IMR-90 (cell line): Measurements from ENCODE around the gene FKBP1B. TPM values are rescaled to one million over a fixed set of nuclear protein-coding genes. Genes with fewer than 3 reads are reported as not detected.

Source experiments
- ATAC-seq: fragments of 200-7000 bp; cut with Tn5 transposase; 2 replicates; pipeline ENCODE4 v1.9.1; 2020; ENCODE audit warnings: low read depth, mild to moderate bottlenecking, moderate library complexity
- BruUV-seq: library from RNA; stranded (reverse); fragments of 400-500 nt; replicated peaks from 2 replicates; lab custom pipeline; 2021; lab: Mats Ljungman, UMichigan
- CTCF ChIA-PET: fragments of 300-600 bp; formaldehyde crosslinking; extraction: SDS; loops from one replicate; lab custom pipeline; 2021; ENCODE audit warnings: antibody characterized with exemption; lab: Yijun Ruan, JAX
- POLR2A ChIA-PET: fragments of 300-600 bp; sonication (Branson Sonifier 250); formaldehyde crosslinking; loops from one replicate; lab custom pipeline; 2022; ENCODE audit warnings: antibody characterized with exemption; ENCODE audit not compliant: unreplicated experiment; lab: Charles Lee
- DNase-seq: peaks from one replicate; pipeline ENCODE4 v3.0.0; 2013
- H2AFZ ChIP-seq: replicated peaks from 2 replicates; pipeline ENCODE3; 2013; ENCODE audit warnings: low read length, mild to moderate bottlenecking; ENCODE audit not compliant: poor library complexity
- H2AK5ac ChIP-seq: 2 replicates; pipeline ENCODE4 v1.6.1; 2013; ENCODE audit warnings: low read depth, low read length, inconsistent platforms
- H2AK9ac ChIP-seq: replicated peaks from 2 replicates; pipeline ENCODE3; 2013; ENCODE audit warnings: mild to moderate bottlenecking, low read depth, low read length, moderate library complexity; ENCODE audit not compliant: poor library complexity
- H2BK120ac ChIP-seq: 2 replicates; pipeline ENCODE4 v1.6.1; 2013; ENCODE audit warnings: low read depth, low read length, inconsistent platforms
- H2BK15ac ChIP-seq: 3 replicates; pipeline ENCODE4 v1.6.1; 2013; ENCODE audit warnings: low read depth, low read length, inconsistent platforms
- H2BK20ac ChIP-seq: 2 replicates; pipeline ENCODE4 v1.6.1; 2013; ENCODE audit warnings: low read depth, mild to moderate bottlenecking, inconsistent platforms, low read length, moderate library complexity
- H2BK5ac ChIP-seq: 2 replicates; pipeline ENCODE4 v1.6.1; 2013; ENCODE audit warnings: mild to moderate bottlenecking, low read depth, low read length, inconsistent platforms; ENCODE audit not compliant: poor library complexity, severe bottlenecking
- H3K14ac ChIP-seq: replicated peaks from 2 replicates; pipeline ENCODE4 v1.6.1; 2013; ENCODE audit warnings: low read depth, low read length, inconsistent platforms
- H3K18ac ChIP-seq: 2 replicates; pipeline ENCODE4 v1.6.1; 2013; ENCODE audit warnings: low read depth, low read length, control low read depth
- H3K23ac ChIP-seq: 2 replicates; pipeline ENCODE4 v1.6.1; 2013; ENCODE audit warnings: low read depth, low read length, inconsistent platforms
- H3K27ac ChIP-seq: 2 replicates; pipeline ENCODE4 v1.5.1; 2013; ENCODE audit warnings: mild to moderate bottlenecking, control low read depth, low read length; ENCODE audit not compliant: insufficient read depth
- H3K27me3 ChIP-seq: 2 replicates; pipeline ENCODE4 v1.6.1; 2013; ENCODE audit warnings: low read length; ENCODE audit not compliant: control insufficient read depth, insufficient read depth
- H3K36me3 ChIP-seq: 2 replicates; pipeline ENCODE4 v1.6.1; 2013; ENCODE audit warnings: low read length, mixed read lengths; ENCODE audit not compliant: control insufficient read depth, insufficient read depth
- H3K4ac ChIP-seq: 2 replicates; pipeline ENCODE4 v1.6.1; 2013; ENCODE audit warnings: low read depth, low read length, inconsistent platforms
- H3K4me1 ChIP-seq: 2 replicates; pipeline ENCODE4 v1.6.1; 2013; ENCODE audit warnings: low read length, mixed read lengths; ENCODE audit not compliant: control insufficient read depth, insufficient read depth
- H3K4me2 ChIP-seq: 2 replicates; pipeline ENCODE4 v1.6.1; 2013; ENCODE audit warnings: low read depth, mild to moderate bottlenecking, control low read depth, low read length, moderate library complexity
- H3K4me3 ChIP-seq: 2 replicates; pipeline ENCODE4 v1.5.1; 2013; ENCODE audit warnings: low read depth, mild to moderate bottlenecking, control low read depth, low read length, moderate library complexity; ENCODE audit not compliant: insufficient read depth
- H3K56ac ChIP-seq: 2 replicates; pipeline ENCODE4 v1.6.1; 2013; ENCODE audit warnings: low read length, inconsistent platforms; ENCODE audit not compliant: insufficient read depth; ENCODE audit errors: extremely low read depth
- H3K79me1 ChIP-seq, 2 experiments: 2 replicates each; pipeline ENCODE4 v1.6.1; 2013; ENCODE audit warnings: low read length in 2 of 2, inconsistent platforms in 1 of 2, low read depth in 1 of 2
- H3K9ac ChIP-seq: 2 replicates; pipeline ENCODE4 v1.6.1; 2013; ENCODE audit warnings: low read depth, low read length, control low read depth
- H3K9me1 ChIP-seq: 2 replicates; pipeline ENCODE4 v1.6.1; 2013; ENCODE audit warnings: low read length, inconsistent platforms; ENCODE audit not compliant: insufficient read depth
- H3K9me3 ChIP-seq: 2 replicates; pipeline ENCODE4 v1.6.1; 2013; ENCODE audit warnings: low read length; ENCODE audit not compliant: control insufficient read depth, insufficient read depth
- H4K20me1 ChIP-seq: 2 replicates; pipeline ENCODE4 v1.6.1; 2013; ENCODE audit warnings: low read length, inconsistent platforms; ENCODE audit not compliant: insufficient read depth
- H4K5ac ChIP-seq: 2 replicates; pipeline ENCODE4 v1.6.1; 2013; ENCODE audit warnings: mild to moderate bottlenecking, low read depth, low read length, control low read depth
- H4K8ac ChIP-seq, 2 experiments: 2 replicates each; pipeline ENCODE4 v1.6.1; 2013; ENCODE audit warnings: low read depth in 2 of 2, low read length in 2 of 2, control low read depth in 1 of 2, inconsistent platforms in 1 of 2
- H4K91ac ChIP-seq: 2 replicates; pipeline ENCODE4 v1.6.1; 2013; ENCODE audit warnings: low read depth, low read length, inconsistent platforms; ENCODE audit not compliant: insufficient read depth
- BHLHE40 ChIP-seq: fragments of 150-350 bp; IDR thresholded peaks from 2 replicates; pipeline ENCODE4 v1.6.1; 2016; ENCODE audit warnings: mild to moderate bottlenecking, low read depth, low read length
- CEBPB ChIP-seq: IDR thresholded peaks from 2 replicates; pipeline ENCODE4 v1.6.1; 2012; ENCODE audit warnings: low read depth, low read length, improper control_type of control experiment
- CHD1 ChIP-seq: IDR thresholded peaks from 2 replicates; pipeline ENCODE4 v1.6.1; 2012; ENCODE audit warnings: low read depth, low read length, improper control_type of control experiment
- CTCF ChIP-seq: conservative IDR thresholded peaks from 2 replicates; pipeline ENCODE4 v1.5.1; 2012; ENCODE audit warnings: mild to moderate bottlenecking, low read depth, low read length, improper control_type of control experiment
- FOS ChIP-seq: fragments of 150-350 bp; IDR thresholded peaks from 2 replicates; pipeline ENCODE4 v1.6.1; 2016; ENCODE audit warnings: low read depth, low read length
- MAFK ChIP-seq: IDR thresholded peaks from 2 replicates; pipeline ENCODE4 v1.6.1; 2012; ENCODE audit warnings: low read depth, low read length, improper control_type of control experiment
- MAZ ChIP-seq: IDR thresholded peaks from 2 replicates; pipeline ENCODE4 v1.6.1; 2012; ENCODE audit warnings: low read depth, mild to moderate bottlenecking, low read length, improper control_type of control experiment, moderate library complexity, borderline replicate concordance
- MXI1 ChIP-seq: IDR thresholded peaks from 2 replicates; pipeline ENCODE4 v1.6.1; 2012; ENCODE audit warnings: low read depth, mild to moderate bottlenecking, low read length, moderate library complexity, borderline replicate concordance
- NFE2L2 ChIP-seq: fragments of 150-350 bp; IDR thresholded peaks from 2 replicates; pipeline ENCODE4 v1.6.1; 2016; ENCODE audit warnings: low read depth, mild to moderate bottlenecking, low read length
- POLR2A ChIP-seq: IDR thresholded peaks from 2 replicates; pipeline ENCODE4 v1.6.1; 2012; ENCODE audit warnings: mild to moderate bottlenecking, low read depth, low read length
- RAD21 ChIP-seq: IDR thresholded peaks from 2 replicates; pipeline ENCODE4 v1.6.1; 2012; ENCODE audit warnings: low read length, improper control_type of control experiment
- RCOR1 ChIP-seq: IDR thresholded peaks from 2 replicates; pipeline ENCODE4 v1.6.1; 2012; ENCODE audit warnings: mild to moderate bottlenecking, low read length, improper control_type of control experiment; ENCODE audit not compliant: insufficient replicate concordance
- RFX5 ChIP-seq: IDR thresholded peaks from 2 replicates; pipeline ENCODE4 v1.8.0; 2012; ENCODE audit warnings: low read depth, mild to moderate bottlenecking, low read length, moderate library complexity
- SMC3 ChIP-seq: fragments of 150-350 bp; IDR thresholded peaks from 2 replicates; pipeline ENCODE4 v1.6.1; 2016; ENCODE audit warnings: low read depth, mild to moderate bottlenecking, antibody characterized with exemption, low read length, moderate library complexity
- USF2 ChIP-seq: fragments of 150-350 bp; IDR thresholded peaks from 2 replicates; pipeline ENCODE4 v1.6.1; 2017; ENCODE audit warnings: mild to moderate bottlenecking, antibody characterized with exemption, low read length, low read depth
- dilution Hi-C: fragments of 300-500 bp; cut with HindIII; formaldehyde crosslinking; loops from one replicate; pipeline ENCODE4 v1.14.3; 2018; ENCODE audit warnings: low sequenced_read_pairs; ENCODE audit not compliant: unreplicated experiment
- in situ Hi-C: fragments of 300-500 bp; cut with MboI; formaldehyde crosslinking; loops from 3 replicates; pipeline ENCODE4 v1.14.3; 2019; ENCODE audit warnings: low sequenced_read_pairs, inconsistent platforms, mixed read lengths
- intact Hi-C: fragments of 100-400 bp; cut with micrococcal nuclease; formaldehyde crosslinking; loops from 2 replicates; pipeline ENCODE4 v1.10.0; 2022
- polyA plus RNA-seq, 3 experiments: library from polyadenylated mRNA; depleted of rRNA; stranded (reverse); fragments of >200 nt; gene quantifications; 2 replicates each; pipeline ENCODE4 v1.2.3, GENCODE V29; 2012; ENCODE audit warnings: low replicate concordance in 1 of 3
- total RNA-seq: library from RNA; depleted of rRNA; stranded (reverse); fragments of >200 nt; gene quantifications from 2 replicates; pipeline ENCODE4 v1.2.3, GENCODE V29; 2012
- TF ChIP-seq, protein P1 (sequence below): fragments of 150-350 bp; IDR thresholded peaks from 2 replicates; pipeline ENCODE4 v1.6.1; 2016; ENCODE audit warnings: low read depth, mild to moderate bottlenecking, low read length, moderate library complexity, borderline replicate concordance

Gene FKBP1B
- total and polyA plus RNA-seq, 2 of the 4 experiments (the other 2 are of a cell fraction): 10.2 to 15.1 TPM

- in situ Hi-C loops: no loop called here
- no peak for TF ChIP-seq CTCF
- no peak for TF ChIP-seq MAZ
- TF ChIP-seq RAD21: no peak
- no peak for TF ChIP-seq RFX5
- no peak for TF ChIP-seq USF2
- TF ChIP-seq BHLHE40: no peak
- TF ChIP-seq MXI1: no peak
- no peak for TF ChIP-seq FOS
- no peak for TF ChIP-seq NFE2L2
- no peak for TF ChIP-seq RCOR1
- TF ChIP-seq CHD1: no peak
- TF ChIP-seq, protein P1, sequence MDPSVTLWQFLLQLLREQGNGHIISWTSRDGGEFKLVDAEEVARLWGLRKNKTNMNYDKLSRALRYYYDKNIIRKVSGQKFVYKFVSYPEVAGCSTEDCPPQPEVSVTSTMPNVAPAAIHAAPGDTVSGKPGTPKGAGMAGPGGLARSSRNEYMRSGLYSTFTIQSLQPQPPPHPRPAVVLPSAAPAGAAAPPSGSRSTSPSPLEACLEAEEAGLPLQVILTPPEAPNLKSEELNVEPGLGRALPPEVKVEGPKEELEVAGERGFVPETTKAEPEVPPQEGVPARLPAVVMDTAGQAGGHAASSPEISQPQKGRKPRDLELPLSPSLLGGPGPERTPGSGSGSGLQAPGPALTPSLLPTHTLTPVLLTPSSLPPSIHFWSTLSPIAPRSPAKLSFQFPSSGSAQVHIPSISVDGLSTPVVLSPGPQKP: no peak
- no peak for TF ChIP-seq POLR2A
- no peak for TF ChIP-seq SMC3
- TF ChIP-seq CEBPB: no peak
- TF ChIP-seq MAFK: no peak
- H3K4me3 ChIP-seq: no peak overlapping the region
- no peak overlapping the region for H2BK120ac ChIP-seq
- peaks cover 8% of the 10 kb centered on the region for H3K27me3 ChIP-seq
- H3K9me1 ChIP-seq: peaks cover 6% of the 10 kb centered on the region
- H4K8ac ChIP-seq: no peak overlapping the region
- intact Hi-C loops: no loop called here
- no peak overlapping the region for H3K18ac ChIP-seq
- no peaks in the 10 kb centered on the region for H3K9me3 ChIP-seq
- H3K27ac ChIP-seq: no peak overlapping the region
- H3K36me3 ChIP-seq: no peaks in the 10 kb centered on the region
- H3K4me1 ChIP-seq: peaks cover 1% of the 10 kb centered on the region; the same call in 1 of the 2 replicates
- no peak overlapping the region for H2BK5ac ChIP-seq
- no peaks in the 10 kb centered on the region for H4K20me1 ChIP-seq
- no peak overlapping the region for H3K4me2 ChIP-seq
- H4K91ac ChIP-seq: no peak overlapping the region
- no TSS peak for BruUV-seq
- no peak for ATAC-seq
- no peak for DNase-seq
- no peak overlapping the region for H3K9ac ChIP-seq
- H3K79me1 ChIP-seq: no peaks in the 10 kb centered on the region; a peak in 1 of 4 replicates
- H3K23ac ChIP-seq: 0 out of 2 replicates have a peak overlapping the region, but pooled peaks have one; percentile 39
- H2BK20ac ChIP-seq: no peak overlapping the region
- H3K56ac ChIP-seq: no peak overlapping the region
- dilution Hi-C loops: no loop called here
- H2AFZ ChIP-seq: no peak overlapping the region
- no peak overlapping the region for H4K5ac ChIP-seq
- H2BK15ac ChIP-seq: no peak overlapping the region
- no peak overlapping the region for H3K14ac ChIP-seq
- ChIA-PET POLR2A (no interaction called here), CTCF (no interaction called here)
- H2AK5ac ChIP-seq: no peak overlapping the region
- no peak overlapping the region for H2AK9ac ChIP-seq
- no peak overlapping the region for H3K4ac ChIP-seq
Measured at GRCh38 chr2:24007693-24008092, 41.8 kb upstream of the FKBP1B start.
